KMS-11 (cell line): Measurements from ENCODE around the gene MLANA.

Experiments
- H2AFZ ChIP-seq: fragments of 200-600 bp; sonication (generic); 2 replicates; pipeline ENCODE4 v1.6.1; 2016; ENCODE audit warnings: antibody characterized with exemption, mixed run types, low read depth
- H3K27ac ChIP-seq: fragments of 200-600 bp; sonication (generic); 2 replicates; pipeline ENCODE4 v1.6.1; 2016; ENCODE audit warnings: mild to moderate bottlenecking, mixed run types
- H3K27me3 ChIP-seq: fragments of 200-600 bp; sonication (generic); 2 replicates; pipeline ENCODE4 v1.6.1; 2017; ENCODE audit warnings: mild to moderate bottlenecking, low read depth, mixed run types, moderate library complexity; ENCODE audit not compliant: insufficient read depth
- H3K36me3 ChIP-seq: fragments of 200-600 bp; sonication (generic); 2 replicates; pipeline ENCODE4 v1.6.1; 2017; ENCODE audit warnings: mild to moderate bottlenecking, mixed run types; ENCODE audit not compliant: insufficient read depth
- H3K4me1 ChIP-seq: fragments of 200-600 bp; sonication (generic); 2 replicates; pipeline ENCODE4 v1.6.1; 2016; ENCODE audit warnings: mild to moderate bottlenecking, low read depth, mixed run types; ENCODE audit not compliant: poor library complexity, severe bottlenecking
- H3K4me2 ChIP-seq: fragments of 200-600 bp; sonication (generic); 2 replicates; pipeline ENCODE4 v1.7.0; 2016; ENCODE audit warnings: mild to moderate bottlenecking, mixed run types
- H3K4me3 ChIP-seq: fragments of 200-600 bp; sonication (generic); IDR thresholded peaks from 2 replicates; pipeline ENCODE4 v1.6.1; 2017; ENCODE audit warnings: low read depth, low read length, mixed read lengths; ENCODE audit not compliant: insufficient read depth
- H3K79me2 ChIP-seq: fragments of 200-600 bp; sonication (generic); 2 replicates; pipeline ENCODE4 v1.6.1; 2016; ENCODE audit warnings: low read depth, mixed run types; ENCODE audit not compliant: insufficient read depth
- H3K9ac ChIP-seq: fragments of 200-600 bp; sonication (generic); 2 replicates; pipeline ENCODE4 v1.6.1; 2016; ENCODE audit warnings: mild to moderate bottlenecking, mixed run types
- H4K20me1 ChIP-seq: fragments of 200-600 bp; sonication (generic); 2 replicates; pipeline ENCODE4 v1.6.1; 2016; ENCODE audit warnings: mild to moderate bottlenecking, mixed run types; ENCODE audit not compliant: insufficient read depth
- TF ChIP-seq, protein P1 (sequence below): fragments of 200-600 bp; sonication (generic); conservative IDR thresholded peaks from 2 replicates; pipeline ENCODE4 v1.6.1; 2017; ENCODE audit warnings: low read depth, mild to moderate bottlenecking, antibody characterized with exemption, low read length, moderate library complexity, mixed read lengths

The MLANA gene

DNA sequence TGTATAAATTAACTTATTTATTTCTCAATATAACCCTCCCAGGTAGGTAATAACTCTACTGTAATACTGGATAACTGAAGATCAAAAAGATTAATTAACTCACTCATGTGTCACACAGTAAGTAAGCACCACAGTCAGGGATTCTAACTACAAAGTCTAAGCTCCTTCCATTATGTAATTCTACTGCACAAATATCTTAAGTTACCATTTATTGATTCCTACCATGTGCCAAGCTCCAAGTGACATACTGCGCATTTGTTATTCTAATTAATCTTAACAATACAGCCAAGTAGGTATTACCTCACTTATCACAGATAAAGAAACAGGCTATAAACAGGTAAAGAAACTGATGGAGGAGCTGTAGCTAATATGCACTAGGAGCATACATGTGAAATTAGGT is 66.5 kb downstream of the MLANA start:
- H3K4me2 ChIP-seq: no peak overlapping the region
- no peak overlapping the region for H3K27ac ChIP-seq
- H3K36me3 ChIP-seq: no peaks in the 10 kb centered on the region
- TF ChIP-seq, protein P1, sequence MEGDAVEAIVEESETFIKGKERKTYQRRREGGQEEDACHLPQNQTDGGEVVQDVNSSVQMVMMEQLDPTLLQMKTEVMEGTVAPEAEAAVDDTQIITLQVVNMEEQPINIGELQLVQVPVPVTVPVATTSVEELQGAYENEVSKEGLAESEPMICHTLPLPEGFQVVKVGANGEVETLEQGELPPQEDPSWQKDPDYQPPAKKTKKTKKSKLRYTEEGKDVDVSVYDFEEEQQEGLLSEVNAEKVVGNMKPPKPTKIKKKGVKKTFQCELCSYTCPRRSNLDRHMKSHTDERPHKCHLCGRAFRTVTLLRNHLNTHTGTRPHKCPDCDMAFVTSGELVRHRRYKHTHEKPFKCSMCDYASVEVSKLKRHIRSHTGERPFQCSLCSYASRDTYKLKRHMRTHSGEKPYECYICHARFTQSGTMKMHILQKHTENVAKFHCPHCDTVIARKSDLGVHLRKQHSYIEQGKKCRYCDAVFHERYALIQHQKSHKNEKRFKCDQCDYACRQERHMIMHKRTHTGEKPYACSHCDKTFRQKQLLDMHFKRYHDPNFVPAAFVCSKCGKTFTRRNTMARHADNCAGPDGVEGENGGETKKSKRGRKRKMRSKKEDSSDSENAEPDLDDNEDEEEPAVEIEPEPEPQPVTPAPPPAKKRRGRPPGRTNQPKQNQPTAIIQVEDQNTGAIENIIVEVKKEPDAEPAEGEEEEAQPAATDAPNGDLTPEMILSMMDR: no peak
- no peaks in the 10 kb centered on the region for H4K20me1 ChIP-seq
- no peaks in the 10 kb centered on the region for H3K27me3 ChIP-seq
- no peak overlapping the region for H3K9ac ChIP-seq
- no peak overlapping the region for H2AFZ ChIP-seq
- peaks cover 28% of the 10 kb centered on the region for H3K4me1 ChIP-seq
- no peak overlapping the region for H3K4me3 ChIP-seq
- H3K79me2 ChIP-seq: no peaks in the 10 kb centered on the region; the same call in 1 of the 2 replicates

DNA sequence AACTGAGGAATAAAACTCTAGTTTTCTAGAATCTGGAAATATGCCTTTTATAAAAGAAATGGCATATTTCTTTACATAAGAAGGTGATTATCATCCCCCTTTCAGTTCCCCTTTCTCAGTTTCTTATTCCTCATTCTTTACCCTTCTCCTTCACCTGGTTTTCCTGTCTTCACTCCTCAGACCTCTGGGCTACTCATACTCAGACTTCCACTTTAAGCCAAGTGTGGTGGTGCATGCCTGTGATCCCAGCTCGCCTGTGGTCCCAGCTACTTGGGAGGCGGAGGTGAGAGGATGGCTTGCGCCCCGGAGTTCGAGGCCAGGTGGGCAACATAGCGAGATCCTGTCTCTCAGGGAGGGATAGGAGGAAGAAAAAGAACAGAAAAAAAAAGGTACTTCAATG is 67.6 kb downstream of the MLANA start:
- Histone ChIP-seq H3K79me2 (no peaks in the 10 kb centered on the region), H3K36me3 (no peaks in the 10 kb centered on the region), H3K4me2 (no peak overlapping the region), H4K20me1 (no peaks in the 10 kb centered on the region), H2AFZ (no peak overlapping the region), H3K4me3 (no peak overlapping the region), H3K27ac (no peak overlapping the region), H3K9ac (no peak overlapping the region), H3K27me3 (no peaks in the 10 kb centered on the region), H3K4me1 (peaks cover 17% of the 10 kb centered on the region)
- TF ChIP-seq, protein P1: no peak
